GM19463 (cell line): ENCODE data around the gene FRRS1.
"Not testable (repeated sequence)": the region's sequence is repeated elsewhere in the genome, so short reads cannot be mapped to it uniquely, and the experiment has no call there.

Experiments used
- ATAC-seq: cut with Tn5 transposase; IDR thresholded peaks from one replicate; pipeline ENCODE4 v1.9.1; 2021; ENCODE audit warnings: mild to moderate bottlenecking, moderate library complexity; ENCODE audit not compliant: unreplicated experiment

FRRS1 gene

GRCh38 chr1:99766378-99766800, at the start of gene FRRS1:
Gene FRRS1 (minus strand): TSS chr1:99766635. CDS start chr1:99748768, 17,867 bp downstream.
- ATAC-seq: peak; percentile 95

- no peak for ATAC-seq
These were observed 48.0 kb upstream of the FRRS1 start for GRCh38 chr1:99814373-99814900.

GRCh38 chr1:99811747-99812146, 45.3 kb upstream of the FRRS1 start:
- no peak for ATAC-seq

GRCh38 chr1:99811075-99811474, 44.6 kb upstream of the FRRS1 start:
- ATAC-seq: no peak

GRCh38 chr1:99808391-99809115, 42.1 kb upstream of the FRRS1 start:
- ATAC-seq: peak; percentile 94

- no peak for ATAC-seq
These were observed 40.4 kb upstream of the FRRS1 start for GRCh38 chr1:99806882-99807281.

GRCh38 chr1:99801584-99801983, 35.1 kb upstream of the FRRS1 start:
- no peak for ATAC-seq

GRCh38 chr1:99793861-99794260, 27.4 kb upstream of the FRRS1 start:
- not testable (repeated sequence) for ATAC-seq

- no peak for ATAC-seq
These were observed 23.3 kb upstream of the FRRS1 start for GRCh38 chr1:99789715-99790114.

- no peak for ATAC-seq
These were observed 22.5 kb upstream of the FRRS1 start for GRCh38 chr1:99788896-99789295.

- ATAC-seq: peak; percentile 71
These were observed 20.5 kb upstream of the FRRS1 start for GRCh38 chr1:99786751-99787501.

GRCh38 chr1:99784809-99785255, 18.4 kb upstream of the FRRS1 start:
- no peak for ATAC-seq

GRCh38 chr1:99784143-99784542, 17.7 kb upstream of the FRRS1 start:
- ATAC-seq: no peak

GRCh38 chr1:99782920-99783319, 16.5 kb upstream of the FRRS1 start:
- ATAC-seq: no peak

GRCh38 chr1:99782397-99782796, 16.0 kb upstream of the FRRS1 start:
- no peak for ATAC-seq

- ATAC-seq: no peak
These were observed 15.4 kb upstream of the FRRS1 start for GRCh38 chr1:99781798-99782197.

- ATAC-seq: no peak
These were observed 11.3 kb upstream of the FRRS1 start for GRCh38 chr1:99777752-99778151.

GRCh38 chr1:99776120-99776519, 9.7 kb upstream of the FRRS1 start:
- no peak for ATAC-seq

GRCh38 chr1:99772809-99773208, 6.4 kb upstream of the FRRS1 start:
- no peak for ATAC-seq

- ATAC-seq: no peak
These were observed 5.1 kb upstream of the FRRS1 start for GRCh38 chr1:99771513-99771918.

GRCh38 chr1:99768524-99769245, 2.2 kb upstream of the FRRS1 start:
- no peak for ATAC-seq
